ENCODE measurements around the gene MEF2A.
"Not testable (repeated sequence)": the region's sequence is repeated elsewhere in the genome, so short reads cannot be mapped to it uniquely, and the experiment has no call there.

The MEF2A gene

DNA sequence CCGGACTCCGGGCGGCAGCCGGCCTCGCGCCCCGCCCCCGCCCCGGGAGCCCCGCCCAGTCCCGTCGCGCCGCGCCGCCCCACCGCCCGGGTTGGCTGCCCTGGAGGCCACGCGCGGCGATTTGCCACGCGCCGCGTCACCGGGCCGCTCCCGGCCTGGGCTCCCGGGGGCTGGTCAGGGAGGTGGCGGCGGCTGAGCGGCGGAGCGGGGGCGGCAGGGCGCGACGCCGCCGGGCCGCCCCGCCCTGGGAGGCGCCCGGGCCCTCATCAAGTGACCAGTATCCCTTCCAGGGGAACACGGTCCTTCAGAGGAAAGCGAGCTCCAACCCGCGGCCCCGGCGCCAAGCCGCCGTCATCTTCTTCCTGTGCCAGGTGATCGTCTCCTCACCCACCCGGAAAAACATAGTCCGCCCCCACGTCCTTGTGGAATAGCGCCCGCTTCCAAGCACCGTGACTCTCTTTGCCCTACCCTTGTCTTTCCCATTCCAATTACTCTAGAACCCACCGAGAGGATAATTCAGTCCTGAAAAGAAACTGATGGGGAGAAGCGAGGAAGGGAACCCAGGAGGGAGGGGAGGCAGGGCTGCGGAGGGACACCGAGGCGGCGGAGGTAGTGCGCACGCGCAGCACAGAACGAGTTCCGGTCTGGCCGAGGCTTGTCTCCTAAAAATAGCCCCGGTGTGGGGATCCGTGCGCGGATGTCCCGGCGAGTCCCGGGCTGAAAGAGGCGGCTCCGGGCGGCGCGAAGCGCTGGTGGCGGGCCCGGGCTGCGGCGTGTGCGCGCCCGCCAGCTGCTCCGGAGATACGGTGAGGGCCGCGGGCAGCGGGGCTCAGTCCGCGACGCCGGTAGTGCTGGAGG, at the start of gene MEF2A:
MEF2A (plus strand) TSS at position 686 of the 858 bp plus-strand sequence. CDS start 67,136 bp downstream, outside the sequence.
- ATAC-seq: peak; percentile 70 to 72

DNA sequence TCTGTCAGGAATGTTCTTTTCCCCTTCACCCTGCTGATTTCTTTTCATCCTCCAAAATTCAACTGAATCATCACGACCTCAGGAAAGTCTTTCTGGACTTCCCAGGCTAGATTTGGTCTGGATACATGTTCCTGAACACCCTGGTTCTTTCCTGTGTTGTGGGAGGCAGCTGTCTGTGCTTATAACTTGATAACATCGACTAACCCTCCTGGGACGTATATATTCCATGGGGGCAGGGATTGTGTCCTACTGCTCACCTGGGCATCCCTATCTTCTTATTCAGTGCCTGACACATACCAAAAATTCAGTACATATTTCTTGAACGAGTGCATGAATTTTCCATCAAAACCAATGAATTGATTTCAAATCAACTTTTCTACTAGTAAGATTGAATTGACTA, 47.6 kb upstream of the MEF2A start:
- no peak for ATAC-seq

DNA sequence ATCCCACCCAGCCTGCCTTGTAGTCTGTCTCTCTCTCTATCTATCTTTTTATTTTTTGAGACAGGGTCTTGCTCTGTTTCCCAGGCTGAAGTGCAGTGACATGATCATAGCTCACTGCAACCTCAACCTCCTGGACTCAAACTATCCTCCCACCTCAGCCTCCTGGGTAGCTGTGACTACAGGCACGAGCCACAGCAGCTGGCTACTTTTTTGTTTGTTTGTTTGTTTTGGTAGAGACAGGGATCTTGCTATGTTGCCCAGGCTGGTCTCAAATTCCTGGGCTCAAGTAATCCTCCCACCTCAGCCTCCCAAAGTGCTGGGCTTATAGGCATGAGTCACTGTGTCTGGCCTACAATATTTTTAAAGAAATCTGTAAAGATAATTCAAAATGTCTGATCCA, 46.4 kb upstream of the MEF2A start:
- not testable (repeated sequence) for ATAC-seq

DNA sequence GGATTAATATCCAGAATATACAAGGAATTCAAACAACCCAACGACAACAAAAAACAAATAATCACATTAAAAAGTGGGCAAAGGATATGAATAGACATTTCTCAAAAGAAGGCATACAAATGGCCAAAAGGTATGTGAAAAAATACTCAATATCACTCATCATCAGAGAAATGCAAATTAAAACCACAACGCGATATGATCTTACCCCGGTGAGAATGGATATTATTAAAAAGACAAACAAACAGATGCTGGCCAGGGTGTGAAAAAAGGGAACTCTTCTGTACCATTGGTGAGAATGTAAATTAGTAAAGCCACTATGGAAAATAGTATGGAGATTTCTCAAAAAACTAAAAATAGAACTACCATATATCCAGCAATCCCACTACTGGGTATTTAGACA, 43.5 kb upstream of the MEF2A start:
- no peak for ATAC-seq

DNA sequence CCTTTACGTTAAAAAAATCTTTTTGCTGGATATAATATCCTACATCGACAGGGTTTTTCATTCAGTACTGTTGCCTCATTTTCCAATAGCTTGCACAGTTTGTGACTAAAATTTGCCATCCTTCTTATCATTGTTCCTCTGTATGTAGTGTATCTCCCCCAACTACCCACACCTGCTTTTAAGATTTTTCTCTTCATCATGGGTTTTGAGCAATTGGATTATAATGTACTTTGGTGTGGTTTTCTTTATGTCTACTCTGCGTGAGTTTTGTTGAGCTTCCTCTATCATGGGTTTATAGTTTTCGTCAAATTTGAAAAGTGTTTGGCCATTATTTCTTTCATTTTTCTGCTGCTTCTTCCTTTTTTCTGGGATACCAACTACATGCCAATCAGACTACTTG, 39.6 kb upstream of the MEF2A start:
- ATAC-seq: no peak

DNA sequence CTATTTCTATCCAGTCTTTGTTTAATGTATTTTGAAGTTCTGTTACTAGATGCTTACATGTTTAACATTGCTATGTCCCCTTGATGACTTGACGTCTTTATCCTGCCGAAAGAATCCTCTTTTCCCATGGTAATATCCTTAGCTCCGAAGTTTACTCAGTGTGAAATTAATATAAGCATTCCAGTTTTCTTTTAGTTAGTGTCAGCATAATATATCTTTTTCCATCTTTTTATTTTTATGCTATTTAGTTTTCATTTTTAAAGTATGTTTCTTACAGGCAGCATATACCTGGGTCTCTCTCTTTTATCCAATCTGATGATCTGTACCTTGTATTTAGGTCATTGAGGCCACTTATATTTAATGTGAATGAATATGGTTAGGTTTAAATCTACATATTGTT, 39.1 kb upstream of the MEF2A start:
- no peak for ATAC-seq

DNA sequence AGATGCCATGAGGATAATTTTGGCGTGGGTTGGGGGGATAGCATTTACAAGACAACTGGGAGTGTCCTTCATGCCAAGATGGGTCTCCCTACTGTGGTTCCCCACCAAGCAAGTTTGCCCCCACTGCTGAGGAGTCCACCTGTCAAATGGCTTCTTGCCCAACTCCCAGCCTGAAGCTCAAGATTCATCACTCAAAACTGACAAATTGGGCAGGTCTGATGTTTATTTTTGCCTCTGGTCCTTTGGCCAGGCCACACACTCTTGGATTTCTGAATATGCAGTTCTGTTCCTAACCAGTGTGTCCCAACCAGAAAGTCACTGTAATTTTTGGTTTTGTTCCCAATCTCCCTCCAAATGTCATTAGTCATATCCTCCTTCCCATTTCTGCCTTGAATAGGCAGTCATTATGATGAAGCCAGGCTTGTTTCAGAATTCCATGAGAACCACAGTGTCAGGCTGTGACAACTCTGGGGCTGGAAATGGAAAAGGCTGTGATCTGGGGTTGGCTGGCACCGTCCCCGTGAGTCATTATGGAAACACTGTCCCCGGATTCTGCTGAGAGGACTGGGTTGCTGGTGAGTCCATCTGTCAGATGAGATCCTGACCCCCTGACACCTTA, 29.3 kb upstream of the MEF2A start:
- no peak for ATAC-seq

DNA sequence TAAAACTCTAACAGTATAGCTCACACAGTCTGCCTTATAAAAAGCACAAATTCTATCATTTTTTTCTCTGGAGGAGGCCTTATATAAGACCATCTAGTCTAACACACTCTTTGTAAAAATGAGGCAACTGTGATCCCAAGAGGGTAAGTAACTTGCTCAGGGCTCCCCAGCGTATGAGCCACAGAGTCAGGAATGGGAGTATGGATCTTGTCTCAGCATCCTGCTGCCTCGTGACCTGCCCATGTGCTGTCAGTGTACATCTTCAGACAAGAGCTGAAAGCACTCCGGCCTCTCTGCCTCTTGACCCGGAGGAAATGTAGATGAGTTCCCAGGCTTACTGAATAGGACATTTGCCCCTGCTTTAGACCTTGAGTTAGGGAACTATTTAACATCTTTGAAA, 28.4 kb upstream of the MEF2A start:
- no peak for ATAC-seq

DNA sequence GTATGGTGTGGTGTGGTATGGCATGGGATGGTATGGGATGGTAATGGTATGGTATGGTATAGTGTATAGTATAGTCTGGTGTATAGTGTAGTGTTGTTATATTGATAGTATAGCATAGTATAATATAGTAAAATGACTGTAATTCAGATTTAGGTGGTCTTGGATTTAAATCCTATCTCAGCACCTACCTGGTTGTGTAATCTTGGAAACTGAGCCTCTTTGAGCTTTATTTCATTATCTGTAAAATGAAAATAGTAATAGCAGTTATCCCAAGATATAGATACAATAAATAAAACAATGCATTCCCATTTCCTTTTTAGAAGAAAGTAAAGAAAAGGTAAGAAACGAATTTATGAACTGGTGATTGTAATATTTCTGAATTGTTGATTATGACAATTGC, 27.5 kb upstream of the MEF2A start:
- ATAC-seq: no peak

DNA sequence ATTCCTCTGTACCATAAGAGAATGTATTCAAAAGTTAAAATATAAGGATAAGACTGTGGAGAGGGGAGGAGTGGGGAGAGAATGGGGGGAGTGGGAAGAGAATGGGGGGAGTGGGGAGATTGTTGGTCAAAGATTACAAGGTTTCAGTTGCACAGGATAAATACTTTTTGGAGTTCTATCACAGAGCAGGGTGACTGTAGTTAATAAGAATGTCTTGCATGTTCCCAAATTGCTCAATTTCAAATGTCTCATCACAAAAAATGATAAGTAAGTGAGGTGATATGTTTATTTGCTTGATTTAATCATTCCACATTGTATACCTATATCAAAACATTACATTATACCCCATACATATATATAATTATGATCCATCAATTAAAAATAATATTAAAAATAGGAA, 23.0 kb upstream of the MEF2A start:
- ATAC-seq: no peak

DNA sequence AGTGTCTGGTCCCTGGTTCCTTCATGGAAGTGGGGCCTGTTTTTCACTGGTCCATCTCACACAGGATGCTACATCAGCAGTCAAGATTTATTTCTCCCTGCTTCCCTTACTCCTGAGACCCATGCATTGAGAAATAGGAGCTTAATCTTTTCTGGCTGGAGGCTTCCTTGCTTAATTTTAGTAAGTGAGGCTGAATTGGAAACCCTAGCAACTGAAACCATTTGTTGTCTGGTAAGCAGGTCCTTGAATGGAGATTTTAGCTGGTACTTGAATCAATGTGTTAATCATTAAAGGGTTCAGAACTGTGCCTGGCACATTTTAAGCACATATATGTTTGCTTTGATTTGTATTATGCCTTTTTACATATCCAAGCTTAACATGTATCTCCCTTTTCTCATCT, 20.2 kb upstream of the MEF2A start:
- no peak for ATAC-seq

DNA sequence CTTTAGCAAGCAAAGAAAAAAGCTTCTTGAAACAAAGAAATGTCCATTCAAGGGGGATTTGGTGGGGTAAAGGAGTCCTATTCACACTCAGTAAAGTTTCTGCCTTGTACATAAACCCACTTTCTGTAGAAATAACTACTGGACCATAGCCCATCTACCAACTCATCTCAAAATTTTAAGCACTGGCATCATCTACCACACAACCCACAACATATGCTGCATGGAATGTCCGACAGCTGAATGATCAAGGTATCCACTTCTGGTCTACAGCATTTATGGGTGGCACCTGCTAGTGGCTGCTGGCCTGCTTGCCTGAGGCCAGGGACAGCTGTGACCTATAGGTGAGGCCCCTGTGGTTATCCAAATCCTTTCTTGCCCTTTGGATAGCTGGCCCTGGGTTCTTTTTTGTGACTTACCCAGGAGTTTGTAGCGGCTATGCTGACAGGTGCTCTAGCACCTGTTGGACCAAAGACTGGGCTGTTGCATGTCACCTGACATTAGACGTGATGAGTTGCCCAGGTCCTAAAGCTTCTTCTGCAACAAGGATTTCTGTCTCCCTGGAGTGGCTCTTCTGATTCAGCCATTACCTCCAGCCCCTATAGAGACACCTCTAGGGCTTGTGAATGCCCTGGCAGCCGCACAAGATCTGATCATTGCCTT, 19.2 kb upstream of the MEF2A start:
- no peak for ATAC-seq

DNA sequence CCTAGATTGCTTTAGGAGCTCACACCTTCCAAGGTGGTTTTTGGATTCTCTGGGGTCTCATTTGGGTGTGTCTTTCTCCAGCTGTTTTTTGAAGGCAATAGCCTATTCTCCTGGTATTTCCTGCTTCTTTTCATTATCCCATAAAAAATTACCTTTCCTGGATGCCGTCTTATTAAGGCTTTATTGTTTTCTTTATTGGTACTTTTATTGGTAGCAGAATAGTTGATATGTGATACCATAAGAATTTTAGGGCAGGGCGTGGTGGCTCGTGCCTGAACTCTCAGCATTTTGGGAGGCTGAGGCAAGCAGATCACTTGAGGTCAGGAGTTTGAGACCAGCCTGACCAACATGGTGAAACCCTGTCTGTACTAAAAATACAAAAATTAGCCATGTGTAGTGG, 18.3 kb upstream of the MEF2A start:
- ATAC-seq: no peak

DNA sequence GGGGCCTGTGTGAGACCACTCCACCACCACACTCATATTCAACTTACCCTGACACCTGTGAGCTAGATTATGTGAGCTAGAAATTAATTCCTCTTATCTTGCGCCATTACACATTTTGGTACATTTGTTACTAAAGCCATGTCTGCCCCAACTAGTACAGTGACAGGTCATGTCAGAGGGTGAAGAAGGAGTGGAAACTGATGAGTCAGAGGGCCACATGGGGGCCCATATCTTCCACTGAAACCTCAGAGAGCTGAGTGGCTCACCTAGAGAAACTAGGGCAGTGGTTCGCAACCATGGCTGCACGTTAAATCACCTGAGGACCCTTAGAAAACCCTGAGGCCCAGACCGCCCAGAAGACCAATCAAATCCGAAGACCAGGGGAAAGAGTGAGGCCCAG, 15.7 kb upstream of the MEF2A start:
- peak; percentile 64 to 80 for ATAC-seq

DNA sequence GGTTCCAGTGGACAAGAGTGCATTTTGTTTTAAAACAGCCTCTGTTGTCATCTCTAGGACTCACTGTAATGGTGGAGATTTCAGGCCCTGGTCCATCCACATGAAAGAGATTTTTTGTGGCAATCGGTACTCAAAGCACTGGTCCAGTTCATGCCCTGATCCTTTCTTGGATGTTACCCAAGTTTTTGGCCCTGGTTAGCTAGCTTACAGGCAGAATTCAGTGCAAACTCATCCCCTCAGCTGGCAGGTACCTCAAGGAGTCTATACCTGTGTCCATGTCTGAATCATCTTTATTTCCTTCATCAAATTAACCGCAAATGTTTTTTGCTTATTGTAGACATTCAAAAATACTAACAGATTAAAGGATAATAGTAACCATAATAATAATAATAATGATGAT, 13.7 kb upstream of the MEF2A start:
- no peak for ATAC-seq

DNA sequence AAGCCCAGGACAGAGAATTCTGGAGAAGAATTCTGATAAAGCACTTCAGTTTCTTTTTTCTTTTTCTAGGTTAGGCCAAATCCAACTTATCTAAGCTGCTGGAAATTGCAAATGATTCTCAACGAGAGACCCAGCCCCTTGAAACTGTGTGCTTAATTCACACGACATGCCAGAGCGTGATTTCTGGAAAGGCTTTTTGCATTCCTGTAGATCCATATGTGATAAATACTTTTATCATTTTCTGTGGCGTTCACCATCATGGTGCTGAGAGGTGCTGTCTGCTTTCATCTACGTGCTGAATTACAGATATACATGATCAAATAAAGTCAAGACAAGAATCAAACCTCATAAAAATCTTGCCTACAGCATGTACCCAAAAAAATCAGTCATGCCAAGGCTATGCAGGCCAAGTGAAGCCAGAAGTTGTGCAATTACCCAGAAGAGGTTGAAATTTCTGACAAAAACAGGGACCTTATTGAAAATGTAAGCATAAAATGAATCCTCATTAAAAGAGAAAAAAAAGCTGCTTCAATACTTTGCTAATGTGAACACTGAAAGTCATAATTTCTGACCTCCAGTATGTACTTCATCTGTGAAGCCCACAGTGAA, 10.8 kb upstream of the MEF2A start:
- ATAC-seq: no peak

DNA sequence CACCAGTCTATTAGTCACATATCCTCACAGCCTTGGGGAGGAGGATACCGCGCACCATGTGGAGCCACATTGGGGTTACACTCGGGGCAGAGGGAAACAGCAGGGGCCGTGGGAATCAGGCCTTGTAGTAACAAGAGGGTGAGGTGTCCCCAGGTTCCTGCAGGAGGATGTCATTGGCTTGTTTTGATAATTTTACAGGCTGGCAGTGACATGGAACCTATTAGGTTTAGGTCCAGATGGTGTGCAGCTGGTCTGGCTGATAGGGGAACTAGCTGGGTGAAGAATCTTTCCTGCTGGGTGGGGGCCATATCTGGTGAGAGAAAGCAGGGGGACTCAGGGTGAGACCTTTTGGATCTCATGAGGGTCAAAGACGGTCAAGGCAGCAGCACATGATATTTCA, 9.8 kb upstream of the MEF2A start:
- no peak for ATAC-seq

DNA sequence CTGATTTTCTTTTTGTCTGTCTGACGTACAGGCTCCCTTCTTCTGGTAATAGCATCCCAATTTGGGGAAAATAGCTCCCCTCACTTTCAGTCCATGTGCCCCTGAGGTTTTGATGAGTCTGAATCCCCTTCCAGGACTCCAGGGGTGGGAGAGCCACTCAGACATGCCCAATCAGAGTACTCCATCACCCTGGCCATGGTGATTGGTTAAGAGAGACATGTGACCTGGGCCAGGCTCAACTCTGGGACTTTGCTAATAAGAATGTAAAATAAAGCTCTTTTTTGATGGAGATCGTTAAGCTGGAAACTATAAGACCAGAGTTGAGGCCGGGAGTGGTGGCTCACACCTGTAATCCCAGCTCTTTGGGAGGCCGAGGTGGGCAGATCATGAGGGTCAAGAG, 9.2 kb upstream of the MEF2A start:
- ATAC-seq: no peak

DNA sequence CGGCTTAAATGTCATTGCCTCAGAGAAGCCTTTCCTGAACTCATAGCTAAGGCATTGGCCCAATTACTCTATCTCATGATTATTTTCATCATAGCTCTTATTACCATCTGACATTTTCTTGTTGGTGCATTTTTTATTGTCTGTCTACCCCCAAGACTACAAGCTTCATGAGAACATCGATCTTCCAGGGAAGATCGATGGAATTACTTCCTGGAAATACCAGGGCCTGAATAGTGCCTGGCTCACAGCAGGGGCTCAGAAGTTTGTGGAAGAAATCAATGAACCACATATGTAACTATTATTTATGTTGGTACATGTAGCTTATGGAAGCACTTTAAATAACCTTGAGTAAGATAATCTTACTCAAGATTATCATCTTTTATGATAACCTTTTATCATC, 7.7 kb upstream of the MEF2A start:
- no peak for ATAC-seq

DNA sequence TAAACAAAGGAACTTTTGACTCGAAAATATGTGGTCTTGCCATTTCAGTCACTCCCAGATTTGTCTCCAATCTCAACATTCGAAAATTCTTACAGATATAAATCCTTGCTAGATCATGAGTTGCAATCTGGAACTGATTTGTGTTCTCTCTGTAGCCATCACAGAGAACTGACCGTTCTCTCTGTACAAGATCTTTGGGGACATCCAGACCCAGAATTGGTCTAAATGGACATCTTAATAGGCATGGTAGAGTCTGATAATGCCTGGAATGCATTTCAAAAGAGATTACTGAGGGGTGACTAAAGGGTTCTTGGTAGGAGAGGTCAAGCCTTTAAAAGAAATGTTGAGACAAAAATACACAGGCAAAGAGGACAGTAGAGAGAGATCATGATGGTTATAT, 7.2 kb upstream of the MEF2A start:
- ATAC-seq: no peak

DNA sequence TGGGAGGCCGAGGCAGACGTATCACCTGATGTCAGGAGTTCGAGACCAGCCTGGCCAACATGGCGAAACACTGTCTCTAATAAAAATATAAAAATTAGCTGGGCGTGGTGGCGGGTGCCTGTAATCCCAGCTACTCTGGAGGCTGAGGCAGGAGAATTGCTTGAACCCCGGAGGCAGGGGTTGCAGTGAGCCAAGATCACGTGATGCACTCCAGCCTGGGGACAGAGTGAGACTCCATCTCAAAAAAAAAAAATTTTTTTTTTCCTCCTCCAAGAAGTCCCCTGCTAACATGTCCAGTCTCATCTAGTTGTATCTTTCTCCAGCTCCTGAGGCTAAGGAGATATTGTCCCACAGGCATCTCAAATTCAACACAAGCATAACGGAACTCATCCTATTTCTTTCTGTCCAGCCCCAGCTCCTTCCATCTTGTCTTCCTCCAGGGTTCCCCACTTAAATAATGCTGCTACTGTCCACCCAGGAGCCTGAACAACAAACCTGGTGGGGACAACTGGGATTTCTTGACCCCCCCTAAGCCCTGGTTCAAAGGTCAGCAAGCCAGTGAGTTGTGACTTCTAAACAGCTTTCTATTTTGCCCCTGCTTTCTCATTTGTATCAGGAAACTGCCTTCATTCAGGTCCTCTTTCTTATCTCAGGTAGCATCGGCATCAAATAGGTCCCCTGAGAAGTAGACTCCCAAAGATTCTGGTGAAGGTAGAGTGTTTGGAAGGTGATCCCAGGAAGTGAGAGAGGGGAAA, 4.1 kb upstream of the MEF2A start:
- ATAC-seq: no peak

DNA sequence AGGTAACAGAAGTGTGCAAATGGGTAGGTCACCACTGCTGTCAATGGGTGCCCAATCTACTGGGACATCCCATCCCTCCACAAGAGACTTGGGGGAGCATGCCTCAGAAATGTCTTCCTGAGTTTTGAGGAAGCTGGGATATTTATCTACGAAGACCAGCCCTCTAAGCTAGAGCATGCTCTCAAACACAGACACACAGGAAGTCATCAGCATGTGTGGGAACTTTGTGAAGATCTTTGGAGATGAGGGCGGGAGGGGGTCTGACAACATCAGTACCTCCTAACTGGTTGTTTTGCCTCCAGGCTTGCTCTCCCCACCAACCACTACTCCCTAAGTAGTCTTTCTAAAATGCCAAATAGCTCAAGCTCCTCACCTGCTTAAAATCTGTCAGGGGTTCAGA, 3.5 kb upstream of the MEF2A start:
- no peak for ATAC-seq

Data from activated CD4-positive, CD25-positive, alpha-beta regulatory T cell treated with anti-CD3 and anti-CD28 coated beads, Interleukin-2, amount 50 U/mL, for 24 hours (primary cell).